Endothelial cell of umbilical vein (primary cell): Measurements from ENCODE around the gene ZNRF1. TPM values are rescaled to one million over a fixed set of nuclear protein-coding genes. Genes with fewer than 3 reads are reported as not detected.

Experiments
- BruUV-seq: library from RNA; stranded (reverse); fragments of 400-500 nt; replicated peaks from 2 replicates; lab custom pipeline; 2021; lab: Mats Ljungman, UMichigan
- CTCF ChIA-PET: fragments of 300-600, 350-600 bp; sonication (Branson Sonifier 250); formaldehyde crosslinking; loops from one replicate; lab custom pipeline; 2021; ENCODE audit warnings: antibody characterized with exemption, inconsistent platforms; lab: Charles Lee
- POLR2A ChIA-PET: fragments of 300-600, 350-600 bp; sonication (Branson Sonifier 250); formaldehyde crosslinking; loops from one replicate; lab custom pipeline; 2021; ENCODE audit warnings: antibody characterized with exemption, inconsistent platforms; lab: Charles Lee
- DNase-seq: peaks from one replicate; pipeline ENCODE4 v3.0.0-alpha.2; 2011; ENCODE audit warnings: low read depth, low spot score
- FAIRE-seq: peaks from 2 replicates; lab custom pipeline; 2011; peaks lifted over from hg19 to GRCh38; lab: Jason Lieb, UNC
- H2AFZ ChIP-seq: 2 replicates; pipeline ENCODE4 v1.6.0; 2012; ENCODE audit warnings: low read depth, low read length, control low read depth, inconsistent platforms
- H3K27ac ChIP-seq: 2 replicates; pipeline ENCODE4 v1.5.1; 2011; ENCODE audit warnings: low read depth, mild to moderate bottlenecking, control low read depth, low read length, moderate library complexity; ENCODE audit not compliant: insufficient read depth
- H3K27me3 ChIP-seq, 2 experiments: 2 replicates each; pipeline versions ENCODE4 v1.6.0 to v1.6.1; 2011; ENCODE audit warnings: low read length in 2 of 2, mixed read lengths in 1 of 2; ENCODE audit not compliant: control insufficient read depth in 2 of 2, insufficient read depth in 2 of 2
- H3K36me3 ChIP-seq, 2 experiments: 2 replicates in 1 of 2; 3 replicates in 1 of 2; pipeline ENCODE4 v1.5.1; 2011; ENCODE audit warnings: low read length in 2 of 2, mild to moderate bottlenecking in 1 of 2, moderate library complexity in 1 of 2; ENCODE audit not compliant: control insufficient read depth in 2 of 2, insufficient read depth in 2 of 2; ENCODE audit errors: extremely low read depth in 1 of 2
- H3K4me1 ChIP-seq: 3 replicates; pipeline ENCODE4 v1.5.1; 2011; ENCODE audit warnings: mild to moderate bottlenecking, low read length; ENCODE audit not compliant: control insufficient read depth, insufficient read depth; ENCODE audit errors: extremely low read depth
- H3K4me2 ChIP-seq: 2 replicates; pipeline ENCODE4 v1.6.1; 2011; ENCODE audit warnings: low read length, control low read depth, mixed read lengths; ENCODE audit not compliant: insufficient read depth
- H3K4me3 ChIP-seq, 3 experiments: fragments of 200-600 bp in 1 of 3; sonication (generic), shearing (Covaris generic) in 1 of 3; replicated peaks in 1 of 3; 2 replicates each; pipeline ENCODE4 v1.5.1; 2011 to 2016; ENCODE audit warnings: control low read depth in 3 of 3, low read length in 3 of 3, mild to moderate bottlenecking in 2 of 3, inconsistent platforms in 1 of 3, low read depth in 1 of 3, moderate library complexity in 1 of 3; ENCODE audit not compliant: insufficient read depth in 1 of 3
- H3K79me2 ChIP-seq: 2 replicates; pipeline ENCODE4 v1.6.0; 2012; ENCODE audit warnings: low read length, inconsistent platforms; ENCODE audit not compliant: control insufficient read depth, insufficient read depth
- H3K9ac ChIP-seq: replicated peaks from 2 replicates; pipeline ENCODE3; 2011; ENCODE audit warnings: low read length, control low read depth; ENCODE audit not compliant: insufficient read depth; ENCODE audit errors: extremely low read depth
- H3K9me1 ChIP-seq: replicated peaks from 3 replicates; pipeline ENCODE4 v1.6.0; 2011; ENCODE audit warnings: mild to moderate bottlenecking, low read length; ENCODE audit not compliant: control insufficient read depth, insufficient read depth; ENCODE audit errors: extremely low read depth
- H3K9me3 ChIP-seq: replicated peaks from 2 replicates; pipeline ENCODE4 v1.5.1; 2012; ENCODE audit warnings: low read length, inconsistent platforms; ENCODE audit not compliant: control insufficient read depth, insufficient read depth
- H4K20me1 ChIP-seq: replicated peaks from 2 replicates; pipeline ENCODE3; 2011; ENCODE audit warnings: mild to moderate bottlenecking, low read length; ENCODE audit not compliant: control insufficient read depth, insufficient read depth; ENCODE audit errors: extremely low read depth
- CTCF ChIP-seq, 2 donors: IDR thresholded peaks; 1 replicate in 1 of 2; 2 replicates in 1 of 2; pipeline ENCODE4 v1.5.1; 2011; ENCODE audit warnings: low read length in 2 of 2, mild to moderate bottlenecking in 2 of 2, moderate library complexity in 2 of 2, control low read depth in 1 of 2, inconsistent platforms in 1 of 2, low read depth in 1 of 2; ENCODE audit not compliant: insufficient read depth in 1 of 2; ENCODE audit errors: extremely low read depth in 1 of 2
- EZH2 ChIP-seq: IDR thresholded peaks from 2 replicates; pipeline ENCODE4 v1.6.1; 2012; ENCODE audit warnings: borderline replicate concordance, low read depth, mild to moderate bottlenecking, moderate library complexity, low read length, inconsistent platforms; ENCODE audit not compliant: severe bottlenecking
- FOS ChIP-seq: IDR thresholded peaks from 2 replicates; pipeline ENCODE4 v1.6.1; 2011; ENCODE audit warnings: mild to moderate bottlenecking, low read length, moderate library complexity, borderline replicate concordance; ENCODE audit not compliant: insufficient read depth
- GATA2 ChIP-seq: IDR thresholded peaks from 2 replicates; pipeline ENCODE4 v1.7.0; 2011; ENCODE audit warnings: low read depth, mild to moderate bottlenecking, moderate library complexity, mixed read lengths, low read length; ENCODE audit not compliant: insufficient read length, insufficient read depth
- JUN ChIP-seq: IDR thresholded peaks from 2 replicates; pipeline ENCODE4 v1.6.1; 2011; ENCODE audit warnings: borderline replicate concordance, low read depth; ENCODE audit not compliant: insufficient read length, insufficient read depth
- MAX ChIP-seq: IDR thresholded peaks from 2 replicates; pipeline ENCODE4 v1.6.1; 2011; ENCODE audit not compliant: insufficient read depth, insufficient read length
- MYC ChIP-seq: IDR thresholded peaks from one replicate; pipeline ENCODE4 v1.6.1; 2011; ENCODE audit warnings: mild to moderate bottlenecking, low read depth, low read length
- POLR2A ChIP-seq: IDR thresholded peaks from 2 replicates; pipeline ENCODE4 v1.6.1; 2012; ENCODE audit warnings: low read depth, mild to moderate bottlenecking, control low read depth, low read length
- POLR2AphosphoS5 ChIP-seq: IDR thresholded peaks from 2 replicates; pipeline ENCODE4 v1.6.1; 2012; ENCODE audit warnings: low read depth, mild to moderate bottlenecking, control low read depth, low read length, moderate library complexity; ENCODE audit not compliant: insufficient read depth
- dilution Hi-C: fragments of 300-500 bp; cut with MboI; formaldehyde crosslinking; loops from one replicate; pipeline ENCODE4 v1.15.0; 2019; ENCODE audit warnings: low sequenced_read_pairs; ENCODE audit not compliant: extremely low pct_ligation_motif_present
- intact Hi-C: fragments of 100-400 bp; cut with micrococcal nuclease; formaldehyde crosslinking; loops from one replicate; pipeline ENCODE4 v1.10.0; 2022
- polyA plus RNA-seq, 4 experiments: library from polyadenylated mRNA; depleted of rRNA in 3 of 4; stranded (reverse) in 3 of 4; unstranded in 1 of 4; fragments of >200 nt; gene quantifications; 2 replicates each; pipeline versions ENCODE4 v1.2.1 to v1.2.3, GENCODE V29; 2011 to 2012; ENCODE audit warnings: missing spikeins in 1 of 4
- total RNA-seq: library from RNA; stranded (reverse); gene quantifications from 2 replicates; pipeline ENCODE4 v1.2.3, GENCODE V29; 2021

The ZNRF1 gene
- total and polyA plus RNA-seq, 2 donors (not counting 3 experiments of a cell fraction or from before 2014, with no cell fraction given): 23.7 to 34.9 TPM

- DNase-seq: peak; percentile 21
- peak; percentile 78 for FAIRE-seq
- Histone ChIP-seq H3K36me3 (no peaks in the 10 kb centered on the region), H3K4me2 (no peak overlapping the region), H4K20me1 (no peaks in the 10 kb centered on the region), H3K9ac (no peak overlapping the region), H3K9me1 (no peaks in the 10 kb centered on the region), H3K27me3 (no peaks in the 10 kb centered on the region), H3K27ac (no peak overlapping the region), H3K4me3 (no peak overlapping the region), H3K9me3 (no peaks in the 10 kb centered on the region), H2AFZ (no peak overlapping the region), H3K79me2 (peaks cover 30% of the 10 kb centered on the region), H3K4me1 (peaks cover 7% of the 10 kb centered on the region)
- intact Hi-C loops: no loop called here
- no TSS peak for BruUV-seq
- dilution Hi-C loops: no loop called here
- CTCF ChIA-PET: interaction anchor here (1.1 to 2.1 kb wide), 2 partner anchors 10 to 42 kb away, joined by 5 to 8 read pairs; no protein-coding TSS in a partner anchor
- POLR2A ChIA-PET: no interaction called here
- TF ChIP-seq JUN (no peak), EZH2 (no peak), CTCF (IDR thresholded peaks at IDR 0.05; ENCODE audit: extremely low read depth in 1 of 2, insufficient read depth in 1 of 2, low read depth in 1 of 2, low read length in 2 of 2) (no peak), MAX (no peak), GATA2 (no peak), POLR2A (no peak), POLR2AphosphoS5 (no peak), MYC (no peak), FOS (no peak)
Observed at GRCh38 chr16:75053791-75054555, 55.1 kb downstream of the ZNRF1 start.
